Measurements from ENCODE around the gene SLC13A5.
"Not testable (repeated sequence)": the region's sequence is repeated elsewhere in the genome, so short reads cannot be mapped to it uniquely, and the experiment has no call there.

GRCh38 chr17:6663200-6663599 lies 50.0 kb downstream of the SLC13A5 start:
- not testable (repeated sequence) for TF ChIP-seq RAD21 (IDR thresholded peaks at IDR 0.05); REST (IDR thresholded peaks at IDR 0.05); ATF3 (IDR thresholded peaks at IDR 0.05); TAF1 (conservative IDR thresholded peaks at IDR 0.05)

Data from liver (tissue), 2 donors.